Kidney (tissue), 14 donors: Measurements from ENCODE around the gene GFRA1. TPM values are rescaled to one million over a fixed set of nuclear protein-coding genes. Genes with fewer than 3 reads are reported as not detected.

Experiments
- DNase-seq, 5 donors: peaks; one replicate each; pipeline ENCODE4 v3.0.0-alpha.2; 2013 to 2020
- FAIRE-seq: peaks from 2 replicates; lab custom pipeline; 2012; peaks lifted over from hg19 to GRCh38; lab: Jason Lieb, UNC
- H3K27ac ChIP-seq, 2 donors: one replicate each; pipeline ENCODE4 v1.7.0; 2013; ENCODE audit warnings: low read depth in 2 of 2, low read length in 2 of 2, inconsistent platforms in 1 of 2
- H3K27me3 ChIP-seq: one replicate; pipeline ENCODE4 v1.7.1; 2013; ENCODE audit warnings: low read length, inconsistent platforms; ENCODE audit not compliant: control insufficient read depth, insufficient read depth
- H3K36me3 ChIP-seq, 3 donors: one replicate each; pipeline versions ENCODE4 v1.7.0 to v1.7.1; 2013; ENCODE audit warnings: low read length in 3 of 3, control low read depth in 1 of 3, inconsistent platforms in 1 of 3; ENCODE audit not compliant: insufficient read depth in 3 of 3, control insufficient read depth in 2 of 3
- H3K4me1 ChIP-seq, 3 donors: one replicate each; pipeline versions ENCODE4 v1.7.0 to v1.7.1; 2013; ENCODE audit warnings: low read length in 3 of 3, inconsistent platforms in 1 of 3, low read depth in 1 of 3; ENCODE audit not compliant: control insufficient read depth in 2 of 3, insufficient read depth in 2 of 3
- H3K4me3 ChIP-seq, 3 donors: one replicate each; pipeline versions ENCODE4 v1.7.0 to v1.8.1; 2013; ENCODE audit warnings: low read length in 3 of 3, control low read depth in 1 of 3, inconsistent platforms in 1 of 3
- H3K9ac ChIP-seq, 3 donors: one replicate each; pipeline versions ENCODE4 v1.7.0 to v1.7.1; 2013; ENCODE audit warnings: low read length in 3 of 3, control low read depth in 1 of 3, inconsistent platforms in 1 of 3
- H3K9me3 ChIP-seq, 3 donors: one replicate each; pipeline versions ENCODE4 v1.7.0 to v1.7.1; 2013; ENCODE audit warnings: low read length in 3 of 3, control low read depth in 1 of 3, inconsistent platforms in 1 of 3; ENCODE audit not compliant: control insufficient read depth in 2 of 3, insufficient read depth in 1 of 3
- intact Hi-C: fragments of 100-400 bp; cut with DNase I; formaldehyde crosslinking; loops from one replicate; pipeline ENCODE4 v1.11.1; 2022
- polyA plus RNA-seq: library from polyadenylated mRNA; stranded (reverse); fragments of 350-450 nt; fragmentation: Illumina TruSeq; extraction: RNeasy Lipid Tissue Mini Kit (QIAGEN cat#74804); gene quantifications from one replicate; pipeline ENCODE4 v1.2.3, GENCODE V29; 2014; ENCODE audit warnings: low read depth, low replicate concordance; ENCODE audit not compliant: insufficient read depth
- total RNA-seq: library from RNA; stranded (reverse); fragmentation: NEBNext Ultra II Directional; extraction: Animal tissue kit (Norgen Biotek cat#: 25700); gene quantifications from one replicate; pipeline ENCODE4 v1.2.1, GENCODE V29; 2021
- TF ChIP-seq, protein P1 (sequence below): IDR thresholded peaks from 3 replicates; pipeline ENCODE4 v1.5.1; 2012; ENCODE audit warnings: mild to moderate bottlenecking, moderate library complexity, borderline replicate concordance; ENCODE audit not compliant: insufficient read depth; ENCODE audit errors: extremely low read depth
- donor health status: control.
- donor health status: control.
- donor health status: control.
- donor health status: control.
- donor health status: control.
- donor health status: DM: yes; HTN: yes; CAD: no.
- donor health status: Normal renal cell carcinoma (clear cell type).

GFRA1 gene
- total and polyA plus RNA-seq, 2 donors from 2014 or later, result 3.0 to 22.3 TPM

GRCh38 chr10:116197946-116198675 lies 74.9 kb downstream of the GFRA1 start:
- TF ChIP-seq, protein P1, sequence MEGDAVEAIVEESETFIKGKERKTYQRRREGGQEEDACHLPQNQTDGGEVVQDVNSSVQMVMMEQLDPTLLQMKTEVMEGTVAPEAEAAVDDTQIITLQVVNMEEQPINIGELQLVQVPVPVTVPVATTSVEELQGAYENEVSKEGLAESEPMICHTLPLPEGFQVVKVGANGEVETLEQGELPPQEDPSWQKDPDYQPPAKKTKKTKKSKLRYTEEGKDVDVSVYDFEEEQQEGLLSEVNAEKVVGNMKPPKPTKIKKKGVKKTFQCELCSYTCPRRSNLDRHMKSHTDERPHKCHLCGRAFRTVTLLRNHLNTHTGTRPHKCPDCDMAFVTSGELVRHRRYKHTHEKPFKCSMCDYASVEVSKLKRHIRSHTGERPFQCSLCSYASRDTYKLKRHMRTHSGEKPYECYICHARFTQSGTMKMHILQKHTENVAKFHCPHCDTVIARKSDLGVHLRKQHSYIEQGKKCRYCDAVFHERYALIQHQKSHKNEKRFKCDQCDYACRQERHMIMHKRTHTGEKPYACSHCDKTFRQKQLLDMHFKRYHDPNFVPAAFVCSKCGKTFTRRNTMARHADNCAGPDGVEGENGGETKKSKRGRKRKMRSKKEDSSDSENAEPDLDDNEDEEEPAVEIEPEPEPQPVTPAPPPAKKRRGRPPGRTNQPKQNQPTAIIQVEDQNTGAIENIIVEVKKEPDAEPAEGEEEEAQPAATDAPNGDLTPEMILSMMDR, result no peak
- Histone ChIP-seq H3K4me3 (no peak overlapping the region), H3K36me3 (no peaks in the 10 kb centered on the region), H3K27me3 (no peaks in the 10 kb centered on the region), H3K9ac (no peak overlapping the region), H3K27ac (no peak overlapping the region), H3K9me3 (peaks cover 0 to 10% (median 0%) of the 10 kb centered on the region in 3 donors), H3K4me1 (no peaks in the 10 kb centered on the region)
- FAIRE-seq (no peak), DNase-seq (peak in 4 of 5 donors; percentile 39 to 70 (median 51))
- intact Hi-C loops, result no loop called here

DNA sequence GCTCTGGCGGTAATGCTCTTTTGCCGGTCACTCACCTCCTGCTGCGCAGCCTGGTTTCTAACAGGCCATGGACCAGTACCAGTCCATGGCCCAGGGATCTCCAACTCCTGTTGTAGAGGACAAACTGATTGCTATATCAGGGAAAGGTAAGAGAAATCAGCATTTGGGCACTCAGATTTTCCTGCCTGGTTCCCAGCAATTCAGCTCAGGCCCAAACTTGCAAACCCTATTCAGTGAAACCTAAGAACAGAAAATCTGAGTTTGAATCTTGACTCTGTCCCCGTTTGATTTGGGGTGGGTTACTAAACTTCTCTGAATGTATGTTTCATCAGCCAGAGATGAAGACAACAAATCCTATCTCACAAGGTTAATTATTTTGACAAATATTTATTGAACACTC lies 77.4 kb downstream of the GFRA1 start:
- no peak overlapping the region for H3K4me3 ChIP-seq
- no peak for FAIRE-seq
- no peaks in the 10 kb centered on the region for H3K27me3 ChIP-seq
- H3K4me1 ChIP-seq, result no peaks in the 10 kb centered on the region
- no peak overlapping the region for H3K9ac ChIP-seq
- no peak overlapping the region for H3K27ac ChIP-seq
- intact Hi-C loops, result no loop called here
- TF ChIP-seq, protein P1, result no peak
- DNase-seq, result no peak
- no peaks in the 10 kb centered on the region for H3K36me3 ChIP-seq
- peaks cover 0 to 10% (median 0%) of the 10 kb centered on the region in 3 donors for H3K9me3 ChIP-seq

GRCh38 chr10:116195039-116195438 lies 78.0 kb downstream of the GFRA1 start:
- TF ChIP-seq, protein P1, result no peak
- DNase-seq (no peak), FAIRE-seq (no peak)
- Histone ChIP-seq H3K27ac (no peak overlapping the region), H3K9ac (no peak overlapping the region), H3K9me3 (peaks cover 0 to 10% (median 0%) of the 10 kb centered on the region in 3 donors), H3K4me1 (no peaks in the 10 kb centered on the region), H3K27me3 (no peaks in the 10 kb centered on the region), H3K36me3 (no peaks in the 10 kb centered on the region), H3K4me3 (no peak overlapping the region)
- intact Hi-C loops, result no loop called here
